GM19372 (cell line): ENCODE results near the gene VWA3B.

Experiments used
- ATAC-seq: cut with Tn5 transposase; IDR thresholded peaks from one replicate; pipeline ENCODE4 v1.9.1; 2021; ENCODE audit warnings: mild to moderate bottlenecking, low read depth, moderate library complexity; ENCODE audit not compliant: unreplicated experiment

The VWA3B gene

DNA sequence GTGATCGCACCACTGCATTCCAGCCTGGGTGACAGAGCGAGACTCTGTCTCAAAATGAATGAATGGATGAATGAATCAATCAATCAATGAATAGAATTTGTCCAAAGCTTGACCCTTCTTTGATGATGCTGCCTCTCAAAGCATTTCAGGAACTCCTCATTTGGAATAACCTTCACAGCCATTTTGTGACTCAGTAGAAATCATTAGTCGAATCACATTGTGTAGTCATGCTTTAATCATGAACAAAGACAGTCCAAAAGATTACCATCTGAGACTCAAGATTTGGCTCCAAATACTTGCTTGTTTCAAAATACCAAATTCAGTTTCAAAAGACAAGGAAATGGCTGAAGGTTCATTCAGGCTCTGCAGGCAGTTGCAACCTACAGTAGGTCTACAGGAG is 83.1 kb downstream of the VWA3B start:
- no peak for ATAC-seq

DNA sequence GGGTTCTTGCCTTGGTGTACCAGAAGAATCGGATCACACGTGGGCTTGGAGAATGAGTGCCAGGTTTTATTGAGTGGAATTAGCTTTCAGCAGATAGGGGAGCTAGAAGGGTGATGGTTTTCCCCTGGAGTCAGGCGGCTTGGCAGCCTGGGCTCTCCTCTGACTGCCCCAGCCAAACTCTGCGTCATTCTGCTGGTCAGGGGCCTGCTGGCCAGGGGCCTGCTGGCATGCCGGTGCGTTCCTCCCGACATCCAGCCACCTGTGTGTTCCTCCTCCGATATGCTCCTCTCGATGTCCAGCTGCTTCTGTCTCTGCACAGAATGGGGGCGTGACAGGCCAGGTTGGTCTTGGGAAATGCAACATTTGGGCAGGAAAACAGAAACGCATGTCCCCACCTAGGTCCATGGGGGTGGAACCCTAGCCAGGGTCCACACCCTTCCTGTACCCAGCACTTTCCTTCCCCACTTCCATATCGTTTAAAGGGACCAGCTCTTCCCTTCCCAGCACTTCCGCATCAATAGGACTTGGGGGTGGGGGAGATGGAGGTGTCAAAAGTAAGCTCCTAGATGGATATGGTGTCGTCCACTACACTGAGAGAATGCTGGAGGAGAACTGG is 85.3 kb downstream of the VWA3B start:
- no peak for ATAC-seq

DNA sequence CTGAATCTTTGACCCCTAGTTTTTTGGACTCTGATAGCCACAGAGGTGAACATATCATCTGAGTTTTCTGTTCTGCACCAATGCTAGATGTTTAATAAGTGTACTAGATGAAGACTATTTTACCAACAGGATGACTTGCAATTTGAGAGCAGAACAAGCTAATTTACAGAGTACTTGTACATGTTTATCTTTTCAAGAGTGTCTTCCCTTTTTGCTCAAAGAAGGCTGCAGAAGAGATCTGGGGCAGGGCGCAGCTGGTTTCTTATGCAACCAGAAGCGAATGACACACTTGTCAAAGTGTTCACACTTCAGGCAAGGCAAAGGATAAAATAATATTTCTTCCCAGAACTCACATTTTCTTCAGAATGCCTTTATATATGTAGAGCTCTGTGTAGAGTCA is 86.0 kb downstream of the VWA3B start:
- no peak for ATAC-seq

DNA sequence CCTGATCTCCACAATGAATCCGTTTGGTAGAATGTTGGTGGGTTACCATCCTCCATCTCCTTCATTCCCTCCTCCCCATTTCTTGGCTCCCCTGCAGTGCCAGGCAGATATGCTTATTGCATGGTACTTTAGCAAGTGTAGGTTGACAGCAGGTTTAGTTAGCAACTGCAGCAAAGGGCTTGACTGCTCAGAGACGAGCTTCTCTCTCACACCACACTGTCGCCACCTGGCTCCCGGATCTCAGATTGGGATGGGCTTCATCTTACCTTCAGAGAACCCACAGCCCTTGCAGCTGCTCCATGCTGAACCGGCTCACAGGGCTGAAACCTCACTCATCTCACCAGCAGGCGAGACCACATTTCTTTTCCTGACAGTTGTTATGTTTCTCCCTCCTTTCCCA is 88.8 kb downstream of the VWA3B start:
- ATAC-seq, result no peak

DNA sequence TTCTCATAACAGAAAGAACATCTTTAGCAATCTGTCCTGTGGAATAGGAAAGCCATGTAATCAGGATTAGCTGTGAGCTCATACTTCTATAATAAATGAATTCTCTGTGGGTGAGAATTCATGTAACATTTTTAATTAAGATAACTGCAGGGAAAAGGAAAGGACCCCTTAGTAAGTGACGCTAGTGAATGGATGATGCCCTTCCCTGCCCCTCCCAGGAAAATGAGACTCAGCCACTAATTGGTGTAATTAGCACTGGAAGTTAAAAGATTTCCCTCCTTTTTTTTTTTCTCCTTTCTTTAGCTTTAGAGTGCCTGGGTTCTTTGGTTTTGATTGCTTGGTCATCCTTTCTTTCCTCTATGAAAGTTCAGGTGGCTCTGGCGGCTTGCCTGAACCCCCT is 90.3 kb downstream of the VWA3B start:
- no peak for ATAC-seq

DNA sequence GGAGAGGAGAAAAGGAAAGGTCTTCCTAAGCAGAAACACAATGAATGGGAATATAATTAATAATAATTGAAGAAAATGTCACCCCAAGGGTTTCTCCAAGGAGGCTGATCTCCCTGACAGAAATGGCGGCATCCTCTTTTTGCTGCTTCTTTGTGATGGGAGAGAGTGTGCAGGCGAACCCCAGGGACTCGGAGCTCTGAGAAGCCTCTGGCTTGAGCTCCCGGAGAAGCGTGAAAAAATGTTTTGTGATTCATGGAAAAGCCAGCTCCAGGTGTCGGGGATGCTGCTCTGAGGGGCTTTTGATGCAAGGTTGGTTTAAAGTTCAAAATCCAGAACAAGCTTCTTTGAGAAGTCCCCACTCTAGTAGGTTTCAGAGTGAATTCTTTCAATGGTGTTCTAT is 91.0 kb downstream of the VWA3B start:
- no peak for ATAC-seq

DNA sequence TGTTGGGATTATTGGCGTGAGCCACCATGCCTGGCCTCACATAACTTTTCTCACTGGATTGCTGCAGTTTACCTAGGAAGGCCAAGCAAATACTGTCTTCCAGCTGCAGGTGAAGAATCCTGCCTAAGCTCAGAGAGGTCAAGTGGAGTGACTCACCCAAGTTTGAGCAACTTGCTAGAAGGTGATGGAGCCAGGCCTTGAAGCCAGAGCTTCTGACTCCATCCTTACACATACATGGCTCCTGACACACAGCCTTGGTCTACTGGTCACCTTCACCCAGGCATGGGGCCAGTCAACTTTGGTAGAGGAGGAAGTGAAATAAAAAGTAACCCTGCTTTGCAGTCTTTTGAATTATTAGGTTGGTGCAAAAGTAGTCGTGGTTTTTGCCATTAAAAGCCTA is 93.5 kb downstream of the VWA3B start:
- no peak for ATAC-seq

DNA sequence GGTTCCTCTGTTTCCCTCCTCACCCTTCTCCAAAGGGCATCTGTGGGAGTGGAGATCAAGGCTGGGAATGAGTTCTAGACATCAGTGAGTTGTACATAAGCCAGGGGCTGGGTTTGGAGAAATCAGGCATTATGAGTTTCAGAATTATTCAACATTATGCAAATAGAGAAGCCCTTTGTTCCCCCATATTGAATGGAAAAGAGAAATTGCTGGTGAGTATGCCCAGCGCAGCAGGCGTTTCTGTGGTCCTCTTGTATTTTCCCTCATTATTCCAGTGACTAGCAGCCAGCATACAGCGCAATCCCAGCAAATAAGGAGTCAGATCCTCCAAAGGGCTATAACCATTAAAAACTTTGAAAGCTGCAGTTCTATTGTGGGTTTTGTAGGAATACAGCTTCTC is 94.4 kb downstream of the VWA3B start:
- ATAC-seq, result no peak

DNA sequence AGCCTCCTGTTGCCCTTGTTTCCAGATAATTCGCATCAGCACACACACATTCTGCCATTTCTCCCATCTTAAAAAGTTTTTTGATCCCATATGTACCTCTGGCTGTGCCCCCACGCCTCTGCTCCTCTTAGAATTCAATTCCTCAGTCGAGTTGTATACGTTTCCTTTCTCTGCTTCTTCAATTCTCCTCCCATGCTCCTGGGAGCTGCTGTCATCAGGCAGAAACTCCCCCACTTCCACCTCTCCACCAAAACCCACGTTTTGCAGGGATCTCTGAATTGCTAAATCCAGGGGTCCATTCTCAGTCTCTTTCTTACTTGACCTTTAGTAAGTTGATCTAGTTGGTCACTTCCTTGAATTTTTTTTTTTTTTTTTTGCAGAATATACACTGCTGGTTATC is 98.8 kb downstream of the VWA3B start:
- ATAC-seq, result no peak

DNA sequence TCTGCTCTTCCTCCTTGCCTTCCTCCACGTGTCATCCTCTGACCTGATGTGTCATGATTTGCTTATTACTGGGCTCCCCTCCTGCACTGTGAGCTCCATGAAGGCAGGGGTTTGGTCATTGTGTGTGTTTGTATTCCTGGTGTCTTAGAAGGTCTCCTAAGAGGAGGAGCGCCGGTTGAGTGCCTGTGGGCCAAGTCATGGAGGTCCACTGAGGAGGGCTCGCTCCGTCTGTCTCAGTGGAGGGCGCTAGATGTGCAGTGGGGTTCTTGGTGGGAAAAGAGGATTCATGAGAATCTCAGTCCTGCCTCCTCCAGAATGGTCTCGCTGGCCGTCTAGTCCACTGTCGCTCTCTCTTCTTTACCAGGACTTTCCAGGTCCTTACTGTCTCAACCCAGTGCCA is 100.2 kb downstream of the VWA3B start:
- ATAC-seq, result no peak

DNA sequence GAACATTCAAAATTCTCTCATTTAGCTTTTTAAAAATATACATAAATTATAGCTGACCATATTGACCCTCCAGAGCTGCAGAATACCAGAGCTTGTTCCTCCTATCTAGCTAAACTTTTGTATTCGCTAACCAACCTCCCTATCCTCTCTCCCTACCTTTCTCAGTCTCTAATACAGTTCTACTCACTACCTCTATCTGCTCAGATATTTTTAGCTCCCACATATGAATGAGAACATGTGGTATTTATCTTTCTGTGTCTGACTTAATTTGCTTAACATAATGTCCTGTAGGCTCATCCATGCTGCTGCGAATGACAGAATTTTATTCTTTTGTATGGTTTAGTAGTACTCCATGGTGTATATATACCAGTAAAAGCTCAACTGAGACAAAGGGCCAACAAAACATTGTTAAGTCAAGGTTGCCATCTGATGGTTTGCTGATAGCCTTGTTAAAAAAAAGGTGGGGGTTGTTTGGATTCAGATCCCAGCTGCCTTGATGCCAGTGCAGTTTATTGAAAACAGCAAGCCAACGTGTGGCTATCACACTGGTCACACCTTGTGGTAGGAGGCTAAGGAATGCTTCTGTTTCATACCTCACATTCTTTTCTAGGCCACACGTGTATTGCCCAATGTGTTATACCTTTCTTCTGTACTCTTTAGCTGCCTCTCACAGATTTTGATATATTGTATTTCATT is 101.5 kb downstream of the VWA3B start:
- no peak for ATAC-seq

DNA sequence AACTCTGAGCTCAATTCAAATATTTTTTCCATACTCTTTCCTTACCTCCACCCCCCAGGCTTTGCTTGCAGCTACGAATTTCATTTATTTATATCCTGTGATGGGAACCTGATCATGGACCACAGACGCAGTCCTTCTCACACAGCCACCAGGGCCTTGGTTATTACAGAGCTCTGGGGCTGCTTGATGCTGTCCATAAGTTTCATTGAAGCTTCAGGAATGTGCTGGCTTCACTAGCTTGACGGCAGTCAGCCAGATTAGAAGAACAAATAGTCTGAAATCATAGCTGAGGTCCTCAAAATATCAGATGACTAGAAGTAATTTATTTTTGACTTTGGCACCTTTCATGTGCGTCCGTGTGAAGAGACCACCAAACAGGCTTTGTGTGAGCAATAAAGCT is 104.9 kb downstream of the VWA3B start:
- ATAC-seq, result no peak

DNA sequence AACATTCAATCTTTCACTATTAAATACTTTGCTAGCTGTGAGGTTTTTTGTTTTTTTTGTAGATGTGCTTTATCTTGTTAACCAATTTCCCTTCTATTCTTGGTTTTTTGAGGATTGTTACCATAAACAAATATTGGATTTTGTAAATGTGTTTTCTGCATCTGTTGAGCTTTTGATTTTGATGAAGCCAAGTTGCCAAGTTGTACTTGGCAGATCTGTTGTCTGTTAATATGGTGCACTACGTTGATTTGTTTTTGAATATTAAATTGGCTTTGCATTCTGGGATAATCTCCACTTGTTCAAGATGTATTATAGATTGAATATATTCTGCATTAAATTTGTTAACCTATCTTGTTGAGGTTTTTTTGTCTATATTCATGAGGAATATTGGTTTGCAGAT is 114.6 kb downstream of the VWA3B start:
- ATAC-seq, result no peak

DNA sequence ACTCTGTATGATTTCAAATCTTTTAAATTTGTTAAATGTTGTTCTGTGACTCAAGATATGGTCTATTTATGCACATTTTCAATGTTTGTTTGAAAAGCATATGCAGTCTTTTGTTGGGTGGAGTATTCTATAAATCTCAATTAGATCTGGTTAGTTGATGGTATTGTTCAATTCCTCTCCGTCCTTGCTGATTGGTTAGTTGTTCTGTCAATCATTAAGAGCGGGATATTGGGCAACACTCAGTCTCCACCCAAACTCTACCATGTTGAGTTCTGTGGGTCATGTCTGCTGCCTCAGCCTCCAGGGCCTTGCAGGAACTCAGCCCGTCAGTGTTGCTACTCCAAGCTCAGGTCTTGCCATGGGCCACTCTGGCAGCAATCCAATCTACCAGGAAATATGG is 118.9 kb downstream of the VWA3B start:
- ATAC-seq, result no peak

DNA sequence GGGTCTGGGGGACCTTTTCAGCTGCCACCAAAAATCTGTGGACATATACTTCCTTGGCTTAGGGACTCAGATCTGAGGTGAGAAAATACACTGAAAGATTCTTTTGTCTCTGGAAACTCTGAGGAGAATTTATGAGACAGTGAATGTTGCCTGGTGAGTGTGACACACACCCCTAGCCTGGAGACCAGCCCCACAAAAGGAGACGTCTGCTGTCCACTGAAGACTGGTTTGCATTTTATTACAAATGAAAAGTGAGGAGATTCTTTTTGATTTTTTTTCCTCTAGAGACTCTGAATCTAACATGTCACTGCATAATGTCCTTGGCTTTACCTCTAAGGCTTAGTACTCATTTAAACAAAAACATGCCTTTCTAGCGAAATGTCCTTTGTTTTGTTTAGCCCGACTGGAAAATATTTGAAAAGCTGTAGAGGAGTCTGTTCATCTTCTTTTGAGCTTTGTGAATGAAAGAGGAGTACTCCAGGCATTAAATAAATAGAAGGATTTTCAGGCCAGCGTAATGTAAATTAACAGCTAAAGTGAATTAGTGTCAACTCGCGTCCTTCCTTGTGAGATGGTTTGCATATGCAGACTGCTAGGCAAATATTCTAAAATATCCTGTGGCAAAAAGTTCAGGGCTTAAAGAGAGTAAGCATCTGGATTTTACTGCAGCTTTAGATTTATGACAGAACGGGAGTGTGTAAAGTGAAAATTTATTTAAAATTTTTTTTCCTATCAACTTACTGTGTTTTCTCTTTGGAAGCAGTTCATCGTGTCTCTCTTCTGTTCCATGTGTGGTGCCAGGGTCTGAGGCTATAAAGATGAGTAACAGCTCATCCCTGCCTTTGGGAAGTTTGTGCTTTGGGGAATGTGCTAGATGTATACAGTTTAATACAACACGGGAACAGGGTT is 125.4 kb downstream of the VWA3B start:
- ATAC-seq, result no peak

DNA sequence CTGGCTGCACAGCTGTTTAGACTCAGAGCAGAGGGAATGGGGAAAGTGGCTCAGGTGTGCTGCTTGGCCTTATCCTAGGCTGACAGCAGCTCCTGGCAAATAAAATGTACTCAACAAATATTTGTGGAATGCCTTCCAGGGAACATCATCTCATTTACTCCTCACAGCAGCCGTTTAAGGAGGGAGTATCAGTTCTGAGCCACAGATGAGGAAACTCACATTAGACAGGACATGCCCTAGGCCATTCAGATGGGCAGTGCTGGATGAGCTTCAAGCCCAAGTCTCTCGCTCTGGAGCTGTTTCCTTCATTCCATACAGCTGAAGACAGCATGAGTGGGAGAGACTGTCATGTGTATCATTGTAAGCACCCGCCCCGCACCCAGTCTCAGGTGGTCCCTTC is 129.6 kb downstream of the VWA3B start:
- ATAC-seq, result no peak

DNA sequence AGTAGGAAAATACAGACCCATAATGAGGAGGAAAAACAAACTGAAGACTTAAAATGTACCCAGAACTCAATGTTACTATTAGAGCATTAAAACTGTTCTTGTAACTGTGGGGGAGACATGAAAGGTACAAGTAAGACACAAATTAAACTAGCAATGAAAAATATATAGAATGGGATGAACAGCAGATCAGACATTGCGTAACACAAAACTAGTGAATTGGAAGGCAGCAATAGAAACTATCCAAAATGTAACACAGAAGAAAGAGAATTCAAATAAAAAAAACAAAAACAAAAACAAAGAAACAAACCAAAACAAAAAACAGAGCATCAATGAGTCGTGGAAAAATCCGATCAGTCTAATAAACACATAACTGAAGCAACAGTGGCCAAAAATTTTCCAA is 132.2 kb downstream of the VWA3B start:
- ATAC-seq, result no peak

DNA sequence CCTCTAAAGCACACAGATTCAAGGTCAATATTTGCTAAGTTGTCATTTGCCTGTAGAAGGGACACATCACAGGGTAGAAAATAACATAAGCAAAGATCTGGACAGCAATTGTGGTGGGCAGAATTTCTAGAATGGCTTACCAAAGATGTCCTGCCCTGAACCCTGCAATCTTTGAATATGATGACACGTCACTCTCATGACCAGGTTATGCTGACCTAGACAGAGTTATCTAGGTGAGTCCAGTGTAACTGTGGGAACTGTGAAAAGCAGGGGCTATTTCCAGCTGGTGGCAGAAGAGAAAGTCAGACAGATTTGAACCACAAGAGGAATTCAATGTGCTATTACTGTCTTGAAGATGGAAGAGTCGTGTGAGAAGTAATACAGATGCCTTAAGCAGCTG is 147.0 kb downstream of the VWA3B start:
- ATAC-seq, result no peak

DNA sequence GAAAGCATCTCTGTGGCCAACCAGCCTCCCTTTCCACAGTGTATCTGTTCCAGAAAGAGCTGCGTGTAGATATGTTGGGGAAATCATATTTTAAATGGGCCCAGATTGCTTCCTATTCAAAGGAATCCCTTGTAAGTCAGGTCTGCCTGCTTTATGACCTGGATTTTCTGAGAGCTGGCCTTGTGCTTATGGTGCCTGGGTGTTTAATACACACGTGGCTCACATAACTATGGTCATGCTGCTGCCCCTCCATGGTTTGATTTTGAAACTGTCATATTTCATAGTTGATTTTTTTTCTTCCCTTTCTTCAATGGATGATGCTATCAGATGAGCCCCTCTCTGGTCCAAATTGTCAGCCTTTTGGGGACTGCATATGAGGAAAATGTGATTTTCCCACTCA is 147.8 kb downstream of the VWA3B start:
- no peak for ATAC-seq

DNA sequence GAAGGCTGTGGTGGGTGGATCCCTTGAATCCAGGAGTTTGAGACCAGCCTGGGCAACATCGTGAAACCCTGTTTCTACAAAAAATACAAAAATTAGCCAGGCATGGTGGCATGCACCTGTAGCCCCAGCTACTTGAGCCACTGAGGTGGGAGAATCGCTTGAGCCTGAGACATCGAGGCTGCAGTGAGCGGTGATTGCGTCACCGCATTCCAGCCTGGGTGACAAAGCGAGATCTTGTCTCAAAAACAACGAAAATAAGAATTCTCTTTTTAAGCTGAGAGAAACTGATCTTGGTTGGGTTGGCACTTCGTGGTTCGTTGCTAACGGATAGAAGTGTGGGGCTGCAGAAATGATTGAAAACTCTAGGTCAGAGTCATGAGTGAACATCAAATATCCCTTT is 150.0 kb downstream of the VWA3B start:
- no peak for ATAC-seq

DNA sequence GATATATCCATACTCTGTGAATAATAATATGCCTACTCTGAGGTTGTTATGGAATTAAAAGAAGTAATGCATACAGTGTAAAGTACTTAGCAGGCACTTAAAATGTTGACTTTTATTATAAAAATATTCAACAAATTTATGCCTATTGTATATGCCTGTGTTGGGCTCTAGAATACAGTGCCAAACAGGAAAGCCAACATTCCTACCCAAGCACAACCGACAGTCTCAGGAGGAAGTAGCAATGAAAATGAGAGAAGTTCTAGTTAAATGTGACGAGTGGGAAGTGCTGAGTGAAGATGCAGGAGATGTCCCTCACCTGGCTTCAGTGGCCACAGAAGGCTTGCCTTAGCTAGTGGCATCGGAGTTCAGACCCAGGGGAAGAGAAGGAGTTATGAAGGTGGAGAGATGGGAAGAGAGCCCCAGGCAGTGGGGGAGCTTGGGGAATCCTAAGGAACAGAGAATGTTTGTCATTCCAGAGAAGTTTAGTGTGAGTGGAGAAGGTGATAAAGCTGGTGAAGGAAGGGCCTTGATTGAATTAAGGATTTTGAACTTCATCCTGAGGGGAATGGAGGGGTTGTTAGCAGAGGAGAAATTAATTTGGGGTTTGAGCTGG is 153.9 kb downstream of the VWA3B start:
- ATAC-seq, result no peak
